Thyroid gland (tissue), 4 donors: ENCODE results near the gene UNKL. TPM values are rescaled to one million over a fixed set of nuclear protein-coding genes. Genes with fewer than 3 reads are reported as not detected.

Experiments used
- DNase-seq, 2 donors: peaks; one replicate each; pipeline ENCODE4 v3.0.0-alpha.2; 2019
- H3K27ac ChIP-seq, 3 donors: fragments of 200-600 bp; sonication (generic); 1 replicate in 2 of 3; 2 replicates in 1 of 3; pipeline ENCODE4 v1.5.1; 2016 to 2019; ENCODE audit warnings: mild to moderate bottlenecking in 1 of 3, moderate library complexity in 1 of 3
- H3K27me3 ChIP-seq: fragments of 200-600 bp; sonication (generic); one replicate; pipeline ENCODE4 v1.5.1; 2019
- H3K36me3 ChIP-seq, 2 donors: fragments of 200-600 bp; sonication (generic); one replicate each; pipeline ENCODE4 v1.5.1; 2016 to 2019
- H3K4me1 ChIP-seq, 2 donors: fragments of 200-600 bp; sonication (generic); one replicate each; pipeline ENCODE4 v1.5.1; 2017 to 2019
- H3K4me3 ChIP-seq, 3 donors: fragments of 200-600 bp; sonication (generic); replicated peaks in 1 of 3; 1 replicate in 2 of 3; 2 replicates in 1 of 3; pipeline ENCODE4 v1.5.1; 2016; ENCODE audit warnings: mild to moderate bottlenecking in 1 of 3
- H3K9me3 ChIP-seq: fragments of 200-600 bp; sonication (generic); one replicate; pipeline ENCODE4 v1.5.1; 2017
- CTCF ChIP-seq, 6 experiments: fragments of 200-600 bp in 3 of 6; fragments of 450-650 bp in 3 of 6; sonication (generic) in 3 of 6; IDR thresholded peaks; one replicate each; pipeline ENCODE4 v1.5.1; 2016 to 2019; ENCODE audit warnings: antibody characterized with exemption in 6 of 6, mild to moderate bottlenecking in 2 of 6, inconsistent platforms in 1 of 6, moderate library complexity in 1 of 6
- POLR2A ChIP-seq, 2 donors: fragments of 450-650 bp; IDR thresholded peaks; one replicate each; pipeline ENCODE4 v1.6.1; 2017; ENCODE audit warnings: antibody characterized with exemption in 2 of 2, mild to moderate bottlenecking in 2 of 2, moderate library complexity in 1 of 2
- WGBS, 2 donors: methylation state at CpG; one replicate each; pipeline ENCODE4 v1.1.5; 2017; 5-methylcytosine and 5-hydroxymethylcytosine counted together
- intact Hi-C: fragments of 100-400 bp; cut with DNase I; formaldehyde crosslinking; loops from one replicate; pipeline ENCODE4 v1.15.1; 2023
- total RNA-seq, 4 donors: library from RNA; depleted of rRNA; stranded (reverse); fragments of >200 nt; gene quantifications; one replicate each; pipeline ENCODE4 v1.2.3, GENCODE V29; 2016

UNKL gene
- total RNA-seq, 4 donors from 2014 or later: 26.2 to 46.9 (median 31.3) TPM

GRCh38 chr16:1401061-1401757 is 13.3 kb downstream of the UNKL start:
- H3K36me3 ChIP-seq: peaks cover 30 to 41% of the 10 kb centered on the region in 2 donors
- intact Hi-C loops: no loop called here
- TF ChIP-seq POLR2A (IDR thresholded peaks at IDR 0.05): no peak
- no peak for TF ChIP-seq CTCF (IDR thresholded peaks at IDR 0.05)
- no peak overlapping the region for H3K4me3 ChIP-seq
- no peak for DNase-seq
- no peak overlapping the region for H3K27ac ChIP-seq
- H3K27me3 ChIP-seq: no peaks in the 10 kb centered on the region
- 86 to 95% methylated on average over 10 to 14 of the region's 29 CpGs for WGBS, 2 donors
- no peaks in the 10 kb centered on the region for H3K9me3 ChIP-seq
- no peaks in the 10 kb centered on the region for H3K4me1 ChIP-seq

- TF ChIP-seq POLR2A (IDR thresholded peaks at IDR 0.05) (no peak), CTCF (IDR thresholded peaks at IDR 0.05) (no peak)
- H3K9me3 ChIP-seq: no peaks in the 10 kb centered on the region
- no peaks in the 10 kb centered on the region for H3K27me3 ChIP-seq
- 97% methylated on average over 15 to 33 of the region's 38 CpGs for WGBS, 2 donors
- H3K4me1 ChIP-seq: no peaks in the 10 kb centered on the region
- H3K36me3 ChIP-seq: peaks cover 31 to 41% of the 10 kb centered on the region in 2 donors
- no peak for DNase-seq
- H3K4me3 ChIP-seq: no peak overlapping the region
- H3K27ac ChIP-seq: no peak overlapping the region
- intact Hi-C loops: no loop called here
Measured at GRCh38 chr16:1398826-1399581, 15.5 kb downstream of the UNKL start.

DNA sequence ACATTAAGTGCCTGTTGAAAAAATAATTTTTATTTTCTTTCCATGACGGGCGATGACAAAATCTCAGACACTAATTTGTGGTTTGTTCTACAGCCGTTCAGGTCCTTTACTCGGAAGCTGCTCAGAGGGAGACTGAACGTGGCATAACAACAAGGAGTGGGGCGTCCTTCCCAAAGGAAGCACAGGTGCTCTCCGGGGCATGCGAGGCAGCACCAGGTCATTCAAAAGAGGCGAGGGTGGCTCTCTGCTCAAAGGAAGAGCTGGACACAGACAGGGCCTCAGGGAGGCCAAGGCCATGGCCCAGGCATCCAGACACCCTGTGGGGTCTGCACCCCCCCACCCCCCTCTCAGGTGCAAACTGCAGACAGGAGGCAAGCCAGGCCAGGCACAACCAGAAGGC is 16.2 kb downstream of the UNKL start:
- no peak for DNase-seq
- no peak for TF ChIP-seq POLR2A (IDR thresholded peaks at IDR 0.05)
- TF ChIP-seq CTCF (IDR thresholded peaks at IDR 0.05): no peak
- 97 to 98% methylated on average over 8 to 9 of the region's 9 CpGs for WGBS, 2 donors
- Histone ChIP-seq H3K9me3 (no peaks in the 10 kb centered on the region), H3K4me3 (no peak overlapping the region), H3K27me3 (no peaks in the 10 kb centered on the region), H3K27ac (no peak overlapping the region), H3K4me1 (no peaks in the 10 kb centered on the region), H3K36me3 (peaks cover 38 to 48% of the 10 kb centered on the region in 2 donors)
- intact Hi-C loops: no loop called here

GRCh38 chr16:1397779-1398178 is 16.7 kb downstream of the UNKL start:
- no peaks in the 10 kb centered on the region for H3K9me3 ChIP-seq
- no peaks in the 10 kb centered on the region for H3K4me1 ChIP-seq
- H3K36me3 ChIP-seq: peaks cover 43 to 51% of the 10 kb centered on the region in 2 donors
- H3K27ac ChIP-seq: no peak overlapping the region
- DNase-seq: no peak
- intact Hi-C loops: no loop called here
- WGBS, 2 donors: 94 to 95% methylated on average over 12 to 19 of the region's 21 CpGs
- no peak overlapping the region for H3K4me3 ChIP-seq
- TF ChIP-seq POLR2A (IDR thresholded peaks at IDR 0.05) (no peak), CTCF (IDR thresholded peaks at IDR 0.05) (no peak)
- no peaks in the 10 kb centered on the region for H3K27me3 ChIP-seq

- Histone ChIP-seq H3K9me3 (no peaks in the 10 kb centered on the region), H3K4me3 (no peak overlapping the region), H3K4me1 (no peaks in the 10 kb centered on the region), H3K27me3 (no peaks in the 10 kb centered on the region), H3K36me3 (peaks cover 33 to 42% of the 10 kb centered on the region in 2 donors), H3K27ac (no peak overlapping the region)
- TF ChIP-seq CTCF (IDR thresholded peaks at IDR 0.05) (no peak), POLR2A (IDR thresholded peaks at IDR 0.05) (no peak)
- intact Hi-C loops: no loop called here
- WGBS, 2 donors: 95% methylated on average over 21 to 22 of the region's 22 CpGs
- no peak for DNase-seq
Measured at GRCh38 chr16:1395444-1396031, 19.0 kb downstream of the UNKL start.
